ENCODE data around the gene C19orf12.

DNA sequence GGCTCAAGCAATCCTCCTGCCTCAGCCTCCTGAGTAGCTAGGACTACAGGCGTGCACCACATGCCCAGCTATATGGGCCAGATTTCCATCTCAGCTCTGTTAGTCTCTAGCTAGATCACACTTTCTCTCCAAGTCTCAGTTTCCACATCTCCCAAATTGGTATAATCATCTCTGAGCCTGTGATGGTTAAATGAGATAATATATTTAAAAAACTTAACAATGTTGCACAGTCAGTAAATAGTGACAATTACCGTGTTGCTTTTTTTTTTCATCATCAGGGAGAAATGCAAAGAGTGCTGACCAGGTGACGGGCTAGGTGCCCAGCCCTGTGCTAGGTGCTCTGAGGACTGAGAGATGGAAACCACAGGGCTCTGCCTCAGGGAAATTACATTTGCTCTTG lies 36.9 kb upstream of the C19orf12 start:
- TF ChIP-seq POLR2AphosphoS5 (IDR thresholded peaks at IDR 0.05; ENCODE audit: borderline replicate concordance, low read depth, low read length) (no peak), EZH2 (IDR thresholded peaks at IDR 0.05) (no peak), FOXP2 (optimal IDR thresholded peaks at IDR 0.05; ENCODE audit: control extremely low read depth, extremely low read length, insufficient read depth) (no peak)
